Left cardiac atrium (tissue), 4 donors: Measurements from ENCODE around the gene MYL3. TPM values are rescaled to one million over a fixed set of nuclear protein-coding genes. Genes with fewer than 3 reads are reported as not detected.

Source experiments
- ATAC-seq, 2 donors: fragments of 200-7000 bp; cut with Tn5 transposase; one replicate each; pipeline ENCODE4 v1.9.1; 2020; ENCODE audit warnings: mild to moderate bottlenecking in 2 of 2, moderate library complexity in 2 of 2
- DNase-seq: peaks from one replicate; pipeline ENCODE4 v3.0.0-alpha.2; 2020
- intact Hi-C, 2 donors: fragments of 100-400 bp; cut with DNase I; formaldehyde crosslinking; loops; one replicate each; pipeline versions ENCODE4 v1.14.1 to v1.15.1; 2022 to 2023
- total RNA-seq, 2 donors: library from RNA; stranded (reverse); fragmentation: NEBNext Ultra II Directional; extraction: Animal tissue kit (Norgen Biotek cat#: 25700); gene quantifications; one replicate each; pipeline ENCODE4 v1.2.1, GENCODE V29; 2021
- donor health status: DM: no; HTN: yes; CAD: no.
- donor health status: DM: no; HTN: yes; CAD: no; lungs with severe emphysema.
- donor health status: DM: yes; HTN: yes; CAD: no.
- donor health status: Dilated cardiomyopathy.

Gene MYL3
- total RNA-seq, 2 donors from 2014 or later = 157 to 557 TPM

DNA sequence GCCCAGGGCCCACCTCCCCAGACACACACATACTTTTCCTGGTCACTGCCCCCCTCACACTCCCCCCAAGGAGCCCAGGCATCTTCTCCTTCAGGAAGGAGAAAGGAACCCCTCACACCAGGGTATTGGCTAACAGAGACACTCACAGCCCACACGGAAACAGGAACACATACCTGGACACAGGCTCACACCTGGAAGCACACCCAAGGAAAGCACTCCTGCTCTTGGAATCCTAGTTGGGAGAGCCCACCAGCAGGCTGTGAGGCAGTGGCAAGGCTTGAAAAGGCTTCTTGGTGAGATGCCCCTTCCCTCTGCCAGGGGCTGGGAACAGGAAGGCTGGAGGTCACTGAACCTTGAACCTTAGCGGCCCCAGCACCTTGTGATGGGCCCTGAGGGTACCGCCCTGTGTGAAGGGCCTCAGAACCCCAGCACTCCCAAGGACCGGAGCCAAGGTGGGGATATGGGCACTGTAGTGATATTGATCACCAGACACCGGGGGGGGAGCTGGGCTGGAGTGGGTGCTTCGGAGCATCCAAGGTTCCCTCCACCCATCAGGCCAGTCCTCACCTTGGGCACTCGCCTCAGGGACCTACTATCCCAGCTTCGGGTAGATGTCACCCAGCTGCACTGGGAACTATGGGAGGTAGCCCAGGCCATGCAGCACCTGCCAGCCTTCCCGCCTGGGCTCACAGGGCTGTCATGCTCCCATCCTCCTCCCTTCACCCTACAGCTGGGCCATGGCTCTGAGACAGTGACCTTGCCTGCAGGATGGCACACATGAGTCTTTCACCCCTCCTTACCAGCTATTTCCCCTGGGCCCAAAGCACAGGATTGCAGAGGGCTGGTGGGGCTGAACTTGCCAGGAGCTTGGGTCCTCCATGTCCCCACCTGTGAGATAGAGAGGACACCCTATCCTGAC is 16.4 kb downstream of the MYL3 start:
- no peak for DNase-seq
- no peak for ATAC-seq
- intact Hi-C loops = loop anchor here in 1 of 2 donors (5.0 to 10.0 kb wide), 2 partner anchors 45 to 142 kb away; partner anchors contain the start of gene TMIE

DNA sequence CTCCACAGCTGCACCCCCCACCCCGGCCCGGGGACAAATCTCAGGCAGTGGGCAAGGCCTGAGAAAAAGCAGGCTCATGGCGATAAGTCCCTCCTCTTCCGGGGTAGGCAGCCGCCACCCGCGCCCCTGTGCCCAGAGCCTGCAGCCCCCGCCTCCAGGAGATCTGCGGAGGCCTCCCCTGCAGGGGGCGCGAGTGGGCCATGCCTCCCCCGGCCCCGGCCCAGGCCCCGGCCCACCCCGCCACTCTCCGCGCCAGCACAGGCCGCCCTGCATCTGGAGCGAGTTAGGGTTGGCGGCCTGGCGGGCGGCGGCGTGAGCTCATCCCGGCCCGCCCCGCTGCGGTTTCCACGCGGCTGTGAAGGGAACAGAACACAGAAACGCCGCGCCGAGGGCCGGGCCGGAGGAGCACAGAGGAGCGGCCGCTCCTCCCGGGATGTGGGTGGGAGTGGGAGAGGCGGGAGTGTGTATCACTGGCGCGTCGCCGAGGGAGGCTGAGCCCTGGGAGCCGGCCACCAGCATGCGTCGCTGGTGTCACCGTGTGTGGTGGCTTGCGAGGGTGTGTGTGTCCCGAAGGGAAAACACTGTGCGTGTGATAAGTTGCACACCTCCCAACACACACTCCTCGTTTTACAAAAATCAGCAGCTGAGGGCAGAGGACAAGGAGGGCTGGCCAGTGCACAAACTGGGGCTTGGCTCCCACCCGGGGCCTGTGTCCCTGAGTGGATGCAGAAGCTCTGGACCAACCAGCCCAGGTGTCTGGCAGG is 17.2 kb downstream of the MYL3 start:
- peak; percentile 81 for DNase-seq
- intact Hi-C loops = loop anchor here in 1 of 2 donors (5.0 to 10.0 kb wide), 2 partner anchors 46 to 141 kb away; partner anchors contain the start of gene TMIE

DNA sequence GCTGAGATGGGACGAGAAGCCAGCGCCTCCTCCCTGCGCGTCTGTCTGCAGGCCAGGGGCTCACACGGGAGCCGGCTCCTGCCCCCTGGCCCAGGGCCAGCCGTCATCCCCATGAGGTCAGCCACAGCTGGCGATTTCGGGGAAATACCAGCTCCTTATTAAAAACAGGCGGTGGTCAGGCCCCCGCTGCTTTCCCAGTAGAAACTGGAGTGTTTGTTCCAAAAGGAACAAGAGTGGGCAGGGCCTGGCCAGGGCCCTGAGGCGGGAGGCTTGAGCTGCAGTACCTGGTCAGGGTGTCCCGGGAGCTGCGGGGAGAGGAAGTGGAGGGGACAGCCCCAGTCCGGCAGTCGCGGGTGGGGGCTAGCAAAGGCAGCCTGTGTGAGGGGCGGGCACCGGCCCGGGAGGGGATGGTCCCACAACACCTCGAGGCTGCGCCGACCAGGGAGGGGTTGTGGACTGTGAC is 17.8 kb downstream of the MYL3 start:
- ATAC-seq (peak; percentile 70 to 73), DNase-seq (peak; percentile 73)
- intact Hi-C loops = loop anchor here in 1 of 2 donors (5.0 to 10.0 kb wide), 2 partner anchors 47 to 141 kb away; partner anchors contain the start of gene TMIE

More for the DNA sequence above, 17.2 kb downstream of the MYL3 start:
- ATAC-seq = peak; percentile 85 to 87

DNA sequence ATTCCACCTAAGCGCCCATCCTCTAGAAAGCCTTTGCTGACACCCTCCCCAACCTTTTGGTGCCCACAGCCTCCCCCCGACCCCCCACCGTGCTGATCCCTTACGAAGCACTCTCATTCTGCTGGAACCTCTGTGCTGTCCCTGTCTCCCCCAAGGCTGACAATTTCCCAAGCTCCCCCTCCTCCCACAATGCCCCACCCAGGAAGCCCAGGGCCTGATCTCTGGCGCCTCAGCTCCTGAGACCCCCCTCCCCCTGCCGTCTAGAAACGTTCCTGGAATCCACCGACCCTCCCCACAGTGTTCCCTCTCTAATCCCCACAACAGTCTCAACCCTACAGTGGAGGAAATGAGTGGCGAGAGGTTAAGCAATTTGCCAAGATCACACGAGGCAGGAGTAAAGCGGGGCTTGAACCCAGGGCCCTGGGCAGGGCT is 18.3 kb downstream of the MYL3 start:
- DNase-seq (no peak), ATAC-seq (no peak)
- intact Hi-C loops = loop anchor here in 1 of 2 donors (5.0 to 10.0 kb wide), 2 partner anchors 47 to 140 kb away; partner anchors contain the start of gene TMIE

DNA sequence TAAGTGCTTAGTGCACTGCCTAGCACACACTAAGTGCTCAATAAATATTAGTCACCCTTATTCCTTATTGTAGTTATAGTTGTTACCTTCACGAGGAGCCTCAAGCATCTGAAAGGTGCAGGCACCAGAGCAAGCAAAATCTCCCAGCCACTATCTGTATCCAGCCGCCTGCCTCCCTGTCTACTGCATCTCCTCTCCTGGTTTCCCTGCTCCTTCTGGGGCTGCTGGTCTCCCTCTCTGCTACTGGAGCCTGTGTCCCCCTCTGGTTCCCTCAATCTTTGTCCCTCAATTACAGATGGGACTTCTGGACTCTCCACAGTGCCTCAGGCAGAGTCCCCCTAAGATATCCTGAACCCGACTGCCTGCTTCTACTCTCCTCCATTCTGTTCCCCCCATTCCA is 18.8 kb downstream of the MYL3 start:
- intact Hi-C loops = loop anchor here in 1 of 2 donors (10.0 kb wide), 1 partner anchor 140 kb away; the partner anchor contains the start of gene TMIE
- DNase-seq = no peak
- ATAC-seq = no peak

DNA sequence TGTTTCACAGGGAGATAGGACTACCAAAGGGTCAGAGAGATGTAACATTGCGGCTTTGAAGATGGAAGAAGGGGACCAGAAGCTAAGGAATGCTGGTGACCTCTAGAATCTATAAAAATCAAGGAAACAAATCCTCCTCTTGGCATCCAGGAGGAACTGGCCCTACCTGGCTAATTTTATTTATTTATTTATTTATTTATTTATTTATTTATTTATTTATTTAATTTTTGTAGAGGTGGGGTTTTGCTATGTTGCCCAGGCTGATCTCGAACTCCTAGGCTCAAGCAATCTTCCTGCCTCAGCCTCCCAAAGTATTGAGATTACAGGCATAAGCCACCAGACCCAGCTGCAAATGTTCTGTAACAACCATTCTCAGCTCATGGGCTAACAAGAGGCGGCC is 19.7 kb downstream of the MYL3 start:
- ATAC-seq (no peak), DNase-seq (no peak)
- intact Hi-C loops = loop anchor here in 1 of 2 donors (10.0 kb wide), 1 partner anchor 139 kb away; the partner anchor contains the start of gene TMIE

DNA sequence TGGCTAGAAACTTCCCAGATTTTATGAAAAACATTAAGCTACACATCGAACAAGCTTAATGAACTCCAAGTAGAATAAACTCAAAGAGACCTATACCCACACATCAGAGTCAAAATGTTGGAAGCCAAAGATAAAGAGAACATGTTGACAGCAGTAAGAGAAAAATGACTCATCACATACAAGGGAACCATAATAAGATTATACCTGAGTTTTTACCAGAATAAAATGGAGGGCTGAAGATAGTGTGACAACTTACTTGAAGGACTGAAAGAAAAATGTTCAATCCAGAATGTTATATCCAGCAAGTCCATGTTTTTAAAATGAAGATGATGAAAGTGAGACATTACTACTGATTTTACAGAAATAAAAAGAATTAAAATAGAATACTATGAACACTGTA is 22.8 kb downstream of the MYL3 start:
- ATAC-seq = no peak
- intact Hi-C loops = loop anchor here in 1 of 2 donors (10.0 kb wide), 1 partner anchor 136 kb away; the partner anchor contains the start of gene TMIE
- DNase-seq = no peak

DNA sequence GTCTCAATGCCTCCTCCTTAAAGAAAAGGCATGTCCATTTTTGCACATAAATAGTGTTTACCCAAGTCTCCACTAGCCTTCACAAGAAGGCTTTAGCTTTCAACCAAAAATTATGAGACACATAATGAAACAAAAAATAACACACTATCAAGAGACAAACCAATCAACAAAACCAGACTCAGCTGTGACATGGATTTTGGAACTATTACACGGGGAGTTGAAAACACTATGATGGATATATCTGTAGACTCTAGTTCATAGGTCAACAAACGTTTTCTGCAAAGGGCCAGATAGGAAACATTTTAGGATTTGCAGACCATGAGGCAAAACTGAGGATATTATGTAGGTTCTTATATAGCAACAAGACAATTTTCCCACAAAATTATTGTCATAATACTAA is 24.9 kb downstream of the MYL3 start:
- ATAC-seq (no peak), DNase-seq (no peak)
- intact Hi-C loops = no loop called here

DNA sequence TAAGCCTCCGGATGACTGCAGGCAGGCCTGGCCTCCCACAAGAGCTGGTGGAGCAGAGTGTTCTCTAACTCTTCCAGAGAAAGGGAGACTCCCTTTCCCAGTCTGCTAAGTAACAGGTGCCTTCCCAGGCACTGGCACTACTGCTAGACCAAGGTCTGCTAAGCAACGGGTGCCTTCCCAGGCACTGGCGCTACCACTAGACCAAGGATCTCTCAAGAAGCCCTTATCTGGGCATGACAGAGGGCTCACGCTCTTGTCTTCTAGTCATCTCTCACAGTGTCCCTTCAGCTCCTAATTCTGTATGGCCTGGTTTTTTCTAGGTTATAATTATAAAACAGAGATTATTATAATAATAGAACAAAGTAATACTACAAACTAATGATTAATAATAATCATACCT is 27.8 kb downstream of the MYL3 start:
- intact Hi-C loops = no loop called here

DNA sequence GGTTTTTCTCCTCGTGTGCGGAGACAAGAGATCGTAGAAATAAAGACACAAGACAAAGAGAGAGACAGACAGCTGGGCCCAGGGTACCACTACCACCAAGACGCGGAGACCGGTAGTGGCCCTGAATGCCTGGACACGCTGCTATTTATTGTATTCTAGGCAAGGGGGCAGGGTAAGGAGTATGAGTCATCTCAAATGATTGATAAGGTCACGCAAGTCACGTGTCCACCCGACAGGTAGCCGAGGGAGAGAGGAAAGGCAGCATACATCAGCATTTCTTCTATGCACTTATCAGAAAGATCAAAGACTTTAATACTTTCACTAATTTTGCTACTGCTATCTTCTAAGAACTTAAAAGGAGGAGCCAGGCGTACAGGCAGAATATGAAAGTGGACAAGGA is 28.2 kb downstream of the MYL3 start:
- intact Hi-C loops = no loop called here
- no peak for ATAC-seq
- no peak for DNase-seq

More for the DNA sequence above, 27.8 kb downstream of the MYL3 start:
- ATAC-seq (no peak), DNase-seq (no peak)

DNA sequence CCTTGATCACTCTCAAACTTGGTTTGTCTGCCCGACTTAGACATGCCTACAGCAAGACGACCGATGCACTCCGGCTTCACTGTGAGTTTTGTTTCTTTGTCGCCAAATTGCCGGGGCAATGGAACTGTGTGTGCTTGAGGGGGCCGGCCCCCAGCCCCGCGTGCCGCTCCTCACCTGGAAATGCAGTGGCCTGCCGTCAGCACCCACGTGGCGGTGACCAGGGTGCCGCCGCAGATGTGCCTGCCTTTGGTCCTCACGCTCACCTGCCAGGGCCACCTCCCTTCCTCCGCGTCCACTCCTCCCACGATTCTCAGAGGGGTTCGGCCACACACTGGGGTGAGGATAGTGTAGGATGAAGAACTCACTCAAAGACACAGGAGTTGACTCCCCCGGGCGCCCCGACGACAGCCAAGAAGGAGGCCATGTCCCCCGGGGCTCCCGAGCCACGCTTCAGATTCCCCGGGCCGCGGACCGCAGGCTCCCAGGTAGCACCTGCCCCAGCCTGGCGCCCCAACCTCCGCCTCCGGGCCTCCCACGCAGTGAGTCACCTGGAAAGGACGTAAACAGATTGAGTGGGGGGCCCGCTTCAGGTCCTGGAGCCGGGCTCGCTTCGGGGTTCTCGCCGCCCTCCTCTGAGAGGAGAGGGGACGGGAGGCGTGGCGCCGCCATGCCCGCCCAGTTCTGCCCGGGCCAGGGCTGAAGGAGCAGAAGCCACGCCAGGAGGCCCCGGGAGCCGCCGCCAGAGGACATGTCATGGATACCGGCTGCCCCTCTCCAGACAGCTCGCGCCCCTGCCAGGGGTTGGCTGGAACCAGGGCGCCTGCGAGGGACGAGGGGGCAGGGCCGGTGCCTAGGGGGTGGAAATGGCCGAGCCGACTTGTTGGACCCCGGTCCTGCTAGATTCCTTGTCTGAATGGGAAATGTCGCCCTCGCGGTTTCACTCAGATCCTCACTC is 29.6 kb downstream of the MYL3 start:
- ATAC-seq (peak in 1 of 2 donors; percentile 16), DNase-seq (no peak)
- intact Hi-C loops = no loop called here

DNA sequence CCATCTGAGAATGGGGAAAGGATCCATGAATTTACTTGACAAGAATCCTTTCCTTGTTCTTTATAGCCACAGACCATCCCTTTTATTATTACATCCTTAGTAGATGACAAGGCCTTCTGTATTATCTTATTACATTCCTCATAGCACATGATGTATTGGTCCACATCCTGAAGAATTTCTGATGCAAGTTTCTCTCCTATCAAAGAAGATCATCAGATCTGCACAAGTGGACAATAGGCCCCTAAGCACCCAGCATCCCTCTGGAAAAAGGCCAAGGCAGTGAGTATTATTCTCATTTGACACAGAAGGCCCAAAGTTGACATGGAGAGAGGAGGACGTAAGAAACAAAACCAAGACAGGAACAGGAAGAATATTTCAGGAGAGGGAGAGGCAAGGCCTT is 31.4 kb downstream of the MYL3 start:
- ATAC-seq = no peak
- DNase-seq = no peak
- intact Hi-C loops = no loop called here

DNA sequence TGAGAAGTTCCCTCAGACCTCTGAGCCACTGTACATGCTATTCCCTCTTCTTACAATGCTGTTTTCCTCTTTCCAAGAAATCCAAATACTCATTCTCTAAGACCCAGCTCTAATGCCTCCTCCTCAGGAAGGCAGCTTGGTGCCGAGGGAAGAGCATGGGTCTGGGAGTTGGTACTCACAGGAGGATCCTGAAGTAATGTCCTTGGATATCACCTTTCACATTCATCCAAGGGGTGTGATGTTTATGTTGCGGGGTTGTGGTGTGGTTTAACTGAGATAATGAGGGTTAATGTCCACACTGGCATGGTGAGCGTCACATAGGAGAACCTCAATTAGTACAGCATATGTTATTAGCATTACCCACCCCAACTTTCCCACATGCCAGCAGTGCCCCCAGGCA is 31.9 kb downstream of the MYL3 start:
- DNase-seq = no peak
- ATAC-seq = no peak
- intact Hi-C loops = no loop called here

DNA sequence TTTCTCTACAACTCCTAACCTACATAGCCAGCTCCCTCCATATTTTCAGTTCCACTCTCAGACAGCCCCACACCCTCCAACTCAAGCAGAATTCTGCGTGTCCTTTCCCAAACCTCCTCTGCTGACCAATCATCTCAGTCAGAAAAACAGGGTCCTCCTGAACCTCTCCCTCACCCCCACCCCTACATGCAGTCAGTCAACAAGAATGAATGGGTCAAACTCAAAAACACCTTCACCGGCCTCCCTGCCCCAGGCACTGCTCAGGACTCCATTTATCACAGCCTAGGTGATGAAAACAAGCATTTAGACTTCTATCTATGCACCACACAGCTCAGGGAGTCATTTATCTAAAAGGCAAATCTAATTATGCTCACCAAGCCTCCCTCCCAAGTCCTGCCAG is 32.4 kb downstream of the MYL3 start:
- no peak for DNase-seq
- ATAC-seq = no peak
- intact Hi-C loops = no loop called here

DNA sequence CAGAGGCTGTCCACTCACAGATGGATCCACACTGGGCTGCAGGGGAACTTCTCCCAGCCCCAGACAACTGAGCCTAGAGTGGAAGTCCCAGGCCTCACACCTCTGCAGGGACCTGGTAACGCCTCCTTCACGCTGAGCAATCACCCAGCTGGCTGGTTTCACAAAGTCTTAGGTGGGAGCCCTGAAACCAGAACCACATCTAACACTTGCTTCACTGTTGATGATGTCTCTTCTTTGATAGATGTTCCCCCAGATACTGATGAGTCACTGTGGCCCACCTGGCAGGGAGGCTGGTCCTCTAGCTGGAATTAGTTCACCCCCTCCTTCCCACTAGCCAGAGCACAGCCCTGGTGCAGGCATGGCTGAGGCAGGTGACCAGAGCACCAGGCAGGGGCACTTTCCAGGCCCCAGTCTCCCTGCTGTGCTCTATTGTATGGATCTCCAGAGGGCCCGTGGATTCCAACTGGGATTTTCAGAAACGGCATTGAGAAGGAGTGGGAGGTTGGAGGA is 33.5 kb downstream of the MYL3 start:
- ATAC-seq = no peak
- no peak for DNase-seq
- intact Hi-C loops = no loop called here

DNA sequence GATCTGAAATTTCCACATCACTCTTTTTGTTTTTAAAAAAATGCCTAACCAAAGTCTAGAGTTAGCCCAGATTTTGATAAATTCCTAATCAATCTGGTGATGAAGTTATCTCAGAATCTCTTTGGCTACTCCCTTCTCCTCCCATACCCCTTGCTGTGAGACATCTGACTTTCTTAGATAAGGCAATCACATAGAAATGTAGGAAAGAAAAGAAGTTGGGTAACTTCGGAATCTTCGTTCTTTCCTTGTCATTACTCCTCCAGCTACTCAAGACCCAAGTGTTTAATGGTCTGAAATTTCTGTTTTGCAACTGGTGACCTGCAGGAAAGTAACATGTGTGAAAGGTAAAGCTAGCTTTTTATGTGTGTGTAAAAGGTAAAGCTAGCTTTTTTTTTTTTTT is 37.8 kb downstream of the MYL3 start:
- ATAC-seq (no peak), DNase-seq (no peak)
- intact Hi-C loops = no loop called here

DNA sequence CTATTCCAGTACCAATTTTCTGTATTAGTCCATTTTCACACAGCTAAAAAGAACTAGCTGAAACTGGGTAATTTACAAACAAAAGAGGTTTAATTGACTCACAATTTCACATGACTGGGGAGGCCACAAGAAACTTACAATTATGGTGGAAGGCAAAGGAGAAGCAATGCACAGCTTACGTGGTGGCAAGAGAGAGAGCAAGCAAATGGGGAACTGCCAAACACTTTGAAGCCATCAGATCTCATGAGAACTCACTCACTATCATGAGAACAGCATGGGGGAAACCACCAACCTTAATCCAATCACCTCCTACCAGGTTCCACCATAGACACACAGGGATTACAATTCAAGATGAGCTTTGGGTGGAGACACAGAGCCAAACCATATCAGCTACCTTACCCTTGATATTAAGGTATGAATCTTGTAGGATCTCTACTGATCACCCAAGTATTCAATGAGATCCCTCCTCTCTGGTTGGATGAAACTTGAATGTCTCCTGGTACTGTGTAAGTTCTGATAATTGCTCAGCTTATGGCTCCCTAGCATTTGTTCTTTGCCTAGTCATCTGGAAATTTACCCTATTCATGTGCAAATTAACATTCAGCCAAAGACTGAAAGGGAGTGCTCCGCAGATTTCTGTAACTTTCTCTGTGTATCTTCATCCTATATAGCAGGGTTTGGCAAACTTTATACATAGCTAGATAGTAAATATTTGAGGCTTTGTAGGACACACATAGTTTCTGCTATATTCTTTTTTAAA is 38.9 kb downstream of the MYL3 start:
- ATAC-seq = no peak
- intact Hi-C loops = no loop called here

More for the DNA sequence above, 38.9 kb downstream of the MYL3 start:
- DNase-seq = no peak
